NCI-H748 (cell line): ENCODE results near the gene SGCD.

Source experiments
- DNase-seq: peaks from one replicate; lab custom pipeline; 2025; ENCODE audit not compliant: unreplicated experiment; lab: John Stamatoyannopoulos, UW

The SGCD gene

GRCh38 chr5:156451505-156451904, 124.5 kb downstream of the SGCD start:
- DNase-seq: no peak

- DNase-seq: no peak
Measured at GRCh38 chr5:156456857-156457256, 129.9 kb downstream of the SGCD start.

GRCh38 chr5:156459812-156460385, 132.9 kb downstream of the SGCD start:
- DNase-seq: peak; percentile 39

- no peak for DNase-seq
Measured at GRCh38 chr5:156460471-156460870, 133.5 kb downstream of the SGCD start.

GRCh38 chr5:156466871-156467270, 139.9 kb downstream of the SGCD start:
- no peak for DNase-seq

- no peak for DNase-seq
Measured at GRCh38 chr5:156469636-156470035, 142.7 kb downstream of the SGCD start.

GRCh38 chr5:156471893-156472292, 144.9 kb downstream of the SGCD start:
- DNase-seq: no peak

- DNase-seq: no peak
Measured at GRCh38 chr5:156473269-156473908, 146.4 kb downstream of the SGCD start.

- DNase-seq: no peak
Measured at GRCh38 chr5:156474251-156474650, 147.3 kb downstream of the SGCD start.

- no peak for DNase-seq
Measured at GRCh38 chr5:156475182-156476157, 148.5 kb downstream of the SGCD start.

- DNase-seq: no peak
Measured at GRCh38 chr5:156476158-156476551, 149.2 kb downstream of the SGCD start.

GRCh38 chr5:156476678-156477077, 149.7 kb downstream of the SGCD start:
- DNase-seq: no peak

- DNase-seq: no peak
Measured at GRCh38 chr5:156477196-156477595, 150.2 kb downstream of the SGCD start.

GRCh38 chr5:156479849-156480248, 152.9 kb downstream of the SGCD start:
- DNase-seq: no peak

GRCh38 chr5:156481741-156482140, 154.8 kb downstream of the SGCD start:
- DNase-seq: no peak

GRCh38 chr5:156482818-156483217, 155.9 kb downstream of the SGCD start:
- no peak for DNase-seq

- DNase-seq: no peak
Measured at GRCh38 chr5:156486394-156487238, 159.7 kb downstream of the SGCD start.

- DNase-seq: no peak
Measured at GRCh38 chr5:156491766-156492165, 164.8 kb downstream of the SGCD start.

- no peak for DNase-seq
Measured at GRCh38 chr5:156496291-156496690, 169.3 kb downstream of the SGCD start.

- no peak for DNase-seq
Measured at GRCh38 chr5:156497804-156498208, 170.8 kb downstream of the SGCD start.
